HEK293 (cell line): ENCODE data around the gene MYADML2.

ENCODE experiments used
- KLF10 ChIP-seq: fragments of 450-650 bp; IDR thresholded peaks from 2 replicates; pipeline ENCODE4 v1.5.1; 2018; ENCODE audit warnings: missing biosample characterization, mild to moderate bottlenecking, missing genetic modification characterization
- YY2 ChIP-seq: fragments of 450-650 bp; formaldehyde crosslinking; IDR thresholded peaks from 2 replicates; pipeline ENCODE4 v1.5.1; 2016; ENCODE audit warnings: missing biosample characterization, missing genetic modification characterization
- ZEB2 ChIP-seq: fragments of 450-650 bp; formaldehyde crosslinking; IDR thresholded peaks from 2 replicates; pipeline ENCODE4 v1.5.1; 2016; ENCODE audit warnings: missing biosample characterization, missing genetic modification characterization
- ZFHX2 ChIP-seq: fragments of 450-650 bp; formaldehyde crosslinking; conservative IDR thresholded peaks from 2 replicates; pipeline ENCODE4 v1.5.1; 2016; ENCODE audit warnings: missing biosample characterization, missing genetic modification characterization
- ZNF10 ChIP-seq: fragments of 450-650 bp; formaldehyde crosslinking; IDR thresholded peaks from 2 replicates; pipeline ENCODE4 v1.5.1; 2017; ENCODE audit warnings: missing biosample characterization, missing genetic modification characterization
- ZNF16 ChIP-seq: fragments of 450-650 bp; formaldehyde crosslinking; IDR thresholded peaks from 2 replicates; pipeline ENCODE4 v1.5.1; 2016; ENCODE audit warnings: low read depth, missing biosample characterization, missing genetic modification characterization
- ZNF184 ChIP-seq: fragments of 450-650 bp; IDR thresholded peaks from 2 replicates; pipeline ENCODE4 v1.5.1; 2018; ENCODE audit warnings: missing biosample characterization, mild to moderate bottlenecking, missing genetic modification characterization
- ZNF274 ChIP-seq, 2 experiments: fragments of 200-500 bp in 1 of 2; fragments of 450-650 bp in 1 of 2; sonication (Bioruptor generic) in 1 of 2; formaldehyde crosslinking in 1 of 2; IDR thresholded peaks; 2 replicates each; pipeline versions ENCODE4 v1.5.1 to v1.6.1; 2014 to 2016; ENCODE audit warnings: borderline replicate concordance in 1 of 2, inconsistent platforms in 1 of 2, low read length in 1 of 2, missing biosample characterization in 1 of 2, missing genetic modification characterization in 1 of 2
- ZNF350 ChIP-seq: fragments of 450-650 bp; formaldehyde crosslinking; IDR thresholded peaks from 2 replicates; pipeline ENCODE4 v1.5.0; 2017; ENCODE audit warnings: missing biosample characterization, mild to moderate bottlenecking, missing genetic modification characterization
- ZNF501 ChIP-seq: fragments of 450-650 bp; formaldehyde crosslinking; IDR thresholded peaks from 2 replicates; pipeline ENCODE4 v1.5.1; 2016; ENCODE audit warnings: missing biosample characterization, missing genetic modification characterization
- ZNF791 ChIP-seq: fragments of 450-650 bp; formaldehyde crosslinking; IDR thresholded peaks from 2 replicates; pipeline ENCODE4 v1.5.1; 2016; ENCODE audit warnings: missing biosample characterization, missing genetic modification characterization
- TF ChIP-seq, protein P1 (sequence below): fragments of 450-650 bp; formaldehyde crosslinking; IDR thresholded peaks from 2 replicates; pipeline ENCODE4 v1.5.1; 2016; ENCODE audit warnings: missing biosample characterization, missing genetic modification characterization
- TF ChIP-seq, protein P2 (sequence below): fragments of 450-650 bp; formaldehyde crosslinking; IDR thresholded peaks from 2 replicates; pipeline ENCODE4 v1.5.1; 2016; ENCODE audit warnings: missing biosample characterization, missing genetic modification characterization

DNA sequence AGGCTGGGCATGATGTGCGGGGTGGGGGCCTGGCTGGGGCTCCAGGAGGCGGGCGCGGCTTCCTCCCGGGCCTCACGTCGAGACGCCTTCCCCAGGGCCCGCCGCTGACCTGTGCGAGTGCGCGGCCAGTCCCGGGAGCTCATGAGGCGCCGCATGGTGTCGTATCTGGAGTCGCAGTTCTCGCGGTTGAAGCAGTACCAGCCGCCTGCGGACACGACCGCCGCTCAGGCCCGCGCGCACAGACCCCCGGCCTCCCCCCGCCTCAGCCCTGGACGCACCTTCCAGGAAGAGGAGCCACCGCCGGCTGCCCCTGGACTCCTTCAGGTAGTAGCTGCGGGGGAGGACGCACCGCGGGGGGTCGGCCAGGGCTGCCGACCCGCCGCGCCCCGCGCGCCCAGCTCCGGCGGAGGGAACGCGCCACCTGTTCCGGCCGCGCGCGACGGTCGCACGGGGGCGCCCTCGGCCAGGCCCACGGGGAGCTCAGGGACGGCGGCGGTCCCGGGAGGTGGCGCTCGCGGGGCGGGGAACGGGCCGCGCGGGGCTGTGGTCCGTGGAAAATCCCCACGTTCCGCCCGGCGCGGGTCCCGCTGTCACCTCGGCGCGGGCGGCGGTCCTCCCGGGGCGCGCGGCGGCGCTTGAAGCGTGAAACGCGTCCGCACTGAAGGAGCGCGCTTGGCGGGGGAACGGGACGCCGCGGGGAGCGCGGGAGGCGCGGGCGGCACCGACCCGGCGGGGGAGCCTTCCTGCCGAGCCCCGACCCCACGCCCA lies 12.5 kb upstream of the MYADML2 start:
- TF ChIP-seq ZFHX2 (tag by site-specific recombination) (no peak), ZEB2 (no peak), ZNF274 (IDR thresholded peaks at IDR 0.05; ENCODE audit: low read length) (no peak), ZNF274 (tag by site-specific recombination; IDR thresholded peaks at IDR 0.05; ENCODE audit: borderline replicate concordance) (no peak), ZNF501 (tag by site-specific recombination) (no peak), ZNF10 (no peak), YY2 (tag by site-specific recombination) (no peak), ZNF791 (tag by site-specific recombination) (no peak), ZNF16 (tag by site-specific recombination) (no peak), ZNF350 (no peak), ZNF184 (tag by site-specific recombination) (no peak), KLF10 (tag by site-specific recombination) (no peak)
- TF ChIP-seq, protein P1, sequence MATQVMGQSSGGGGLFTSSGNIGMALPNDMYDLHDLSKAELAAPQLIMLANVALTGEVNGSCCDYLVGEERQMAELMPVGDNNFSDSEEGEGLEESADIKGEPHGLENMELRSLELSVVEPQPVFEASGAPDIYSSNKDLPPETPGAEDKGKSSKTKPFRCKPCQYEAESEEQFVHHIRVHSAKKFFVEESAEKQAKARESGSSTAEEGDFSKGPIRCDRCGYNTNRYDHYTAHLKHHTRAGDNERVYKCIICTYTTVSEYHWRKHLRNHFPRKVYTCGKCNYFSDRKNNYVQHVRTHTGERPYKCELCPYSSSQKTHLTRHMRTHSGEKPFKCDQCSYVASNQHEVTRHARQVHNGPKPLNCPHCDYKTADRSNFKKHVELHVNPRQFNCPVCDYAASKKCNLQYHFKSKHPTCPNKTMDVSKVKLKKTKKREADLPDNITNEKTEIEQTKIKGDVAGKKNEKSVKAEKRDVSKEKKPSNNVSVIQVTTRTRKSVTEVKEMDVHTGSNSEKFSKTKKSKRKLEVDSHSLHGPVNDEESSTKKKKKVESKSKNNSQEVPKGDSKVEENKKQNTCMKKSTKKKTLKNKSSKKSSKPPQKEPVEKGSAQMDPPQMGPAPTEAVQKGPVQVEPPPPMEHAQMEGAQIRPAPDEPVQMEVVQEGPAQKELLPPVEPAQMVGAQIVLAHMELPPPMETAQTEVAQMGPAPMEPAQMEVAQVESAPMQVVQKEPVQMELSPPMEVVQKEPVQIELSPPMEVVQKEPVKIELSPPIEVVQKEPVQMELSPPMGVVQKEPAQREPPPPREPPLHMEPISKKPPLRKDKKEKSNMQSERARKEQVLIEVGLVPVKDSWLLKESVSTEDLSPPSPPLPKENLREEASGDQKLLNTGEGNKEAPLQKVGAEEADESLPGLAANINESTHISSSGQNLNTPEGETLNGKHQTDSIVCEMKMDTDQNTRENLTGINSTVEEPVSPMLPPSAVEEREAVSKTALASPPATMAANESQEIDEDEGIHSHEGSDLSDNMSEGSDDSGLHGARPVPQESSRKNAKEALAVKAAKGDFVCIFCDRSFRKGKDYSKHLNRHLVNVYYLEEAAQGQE (tag by site-specific recombination): no peak
- TF ChIP-seq, protein P2, sequence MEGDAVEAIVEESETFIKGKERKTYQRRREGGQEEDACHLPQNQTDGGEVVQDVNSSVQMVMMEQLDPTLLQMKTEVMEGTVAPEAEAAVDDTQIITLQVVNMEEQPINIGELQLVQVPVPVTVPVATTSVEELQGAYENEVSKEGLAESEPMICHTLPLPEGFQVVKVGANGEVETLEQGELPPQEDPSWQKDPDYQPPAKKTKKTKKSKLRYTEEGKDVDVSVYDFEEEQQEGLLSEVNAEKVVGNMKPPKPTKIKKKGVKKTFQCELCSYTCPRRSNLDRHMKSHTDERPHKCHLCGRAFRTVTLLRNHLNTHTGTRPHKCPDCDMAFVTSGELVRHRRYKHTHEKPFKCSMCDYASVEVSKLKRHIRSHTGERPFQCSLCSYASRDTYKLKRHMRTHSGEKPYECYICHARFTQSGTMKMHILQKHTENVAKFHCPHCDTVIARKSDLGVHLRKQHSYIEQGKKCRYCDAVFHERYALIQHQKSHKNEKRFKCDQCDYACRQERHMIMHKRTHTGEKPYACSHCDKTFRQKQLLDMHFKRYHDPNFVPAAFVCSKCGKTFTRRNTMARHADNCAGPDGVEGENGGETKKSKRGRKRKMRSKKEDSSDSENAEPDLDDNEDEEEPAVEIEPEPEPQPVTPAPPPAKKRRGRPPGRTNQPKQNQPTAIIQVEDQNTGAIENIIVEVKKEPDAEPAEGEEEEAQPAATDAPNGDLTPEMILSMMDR (tag by site-specific recombination): no peak
